H1 (cell line): Measurements from ENCODE around the gene MPP2. TPM values are rescaled to one million over a fixed set of nuclear protein-coding genes. Genes with fewer than 3 reads are reported as not detected.

Source experiments
- CHD2 ChIP-seq: IDR thresholded peaks from 2 replicates; pipeline ENCODE4 v1.6.1; 2012; ENCODE audit warnings: low read length, improper control_type of control experiment
- CTBP2 ChIP-seq: IDR thresholded peaks from 2 replicates; pipeline ENCODE4 v1.7.0; 2011; ENCODE audit warnings: borderline replicate concordance, mild to moderate bottlenecking, moderate library complexity, mixed read lengths, low read length; ENCODE audit not compliant: insufficient read depth, insufficient read length
- HDAC2 ChIP-seq, 2 experiments: fragments of 300-600 bp in 1 of 2; sonication (generic) in 1 of 2; IDR thresholded peaks; 2 replicates each; pipeline ENCODE4 v1.6.1; 2011 to 2012; ENCODE audit warnings: low read depth in 2 of 2, low read length in 2 of 2, mild to moderate bottlenecking in 2 of 2, moderate library complexity in 2 of 2, borderline replicate concordance in 1 of 2, inconsistent platforms in 1 of 2
- KDM1A ChIP-seq: fragments of 200-600, 300-600 bp; sonication (generic); IDR thresholded peaks from 2 replicates; pipeline ENCODE4 v1.7.1; 2016; ENCODE audit warnings: mild to moderate bottlenecking, low read length, borderline replicate concordance
- RFX5 ChIP-seq: IDR thresholded peaks from 2 replicates; pipeline ENCODE4 v1.6.1; 2011; ENCODE audit warnings: low read depth, low read length, improper control_type of control experiment, borderline replicate concordance
- RNF2 ChIP-seq: fragments of 200-900, 300-1000 bp; sonication (generic); IDR thresholded peaks from 2 replicates; pipeline ENCODE4 v1.7.1; 2016; ENCODE audit warnings: borderline replicate concordance, low read depth, mild to moderate bottlenecking, antibody characterized with exemption, low read length; ENCODE audit not compliant: poor library complexity, severe bottlenecking; ENCODE audit errors: missing control alignments
- polyA plus RNA-seq, 7 experiments: library from polyadenylated mRNA; depleted of rRNA in 3 of 7; stranded (reverse) in 5 of 7; unstranded in 2 of 7; fragments of >200 nt in 5 of 7; fragments of 200-250 nt in 2 of 7; gene quantifications; 1 replicate in 5 of 7; 2 replicates in 1 of 7; 4 replicates in 1 of 7; pipeline versions ENCODE4 v1.2.1 to v1.2.3, GENCODE V29; 2011 to 2013; ENCODE audit warnings: missing spikeins in 2 of 7, mixed read lengths in 2 of 7
- total RNA-seq: library from RNA; stranded (reverse); fragmentation: NEBNext Ultra II Directional; extraction: Animal tissue kit (Norgen Biotek cat#: 25700); gene quantifications from 2 replicates; pipeline ENCODE4 v1.2.1, GENCODE V29; 2021
- TF ChIP-seq, protein P1 (sequence below): fragments of 300-600 bp; sonication (generic); IDR thresholded peaks from 2 replicates; pipeline ENCODE4 v1.7.1; 2012; ENCODE audit warnings: low read length, moderate library complexity, mild to moderate bottlenecking, inconsistent platforms; ENCODE audit not compliant: insufficient replicate concordance
- TF ChIP-seq, protein P2 (sequence below): IDR thresholded peaks from 2 replicates; pipeline ENCODE4 v1.6.1; 2012; ENCODE audit warnings: low read length, inconsistent platforms

Gene MPP2
- total and polyA plus RNA-seq, 2 of the 8 experiments (the other 6 are each of a cell fraction or from before 2014, with no cell fraction given) = 30.9 to 34.1 TPM

- TF ChIP-seq, protein P1, sequence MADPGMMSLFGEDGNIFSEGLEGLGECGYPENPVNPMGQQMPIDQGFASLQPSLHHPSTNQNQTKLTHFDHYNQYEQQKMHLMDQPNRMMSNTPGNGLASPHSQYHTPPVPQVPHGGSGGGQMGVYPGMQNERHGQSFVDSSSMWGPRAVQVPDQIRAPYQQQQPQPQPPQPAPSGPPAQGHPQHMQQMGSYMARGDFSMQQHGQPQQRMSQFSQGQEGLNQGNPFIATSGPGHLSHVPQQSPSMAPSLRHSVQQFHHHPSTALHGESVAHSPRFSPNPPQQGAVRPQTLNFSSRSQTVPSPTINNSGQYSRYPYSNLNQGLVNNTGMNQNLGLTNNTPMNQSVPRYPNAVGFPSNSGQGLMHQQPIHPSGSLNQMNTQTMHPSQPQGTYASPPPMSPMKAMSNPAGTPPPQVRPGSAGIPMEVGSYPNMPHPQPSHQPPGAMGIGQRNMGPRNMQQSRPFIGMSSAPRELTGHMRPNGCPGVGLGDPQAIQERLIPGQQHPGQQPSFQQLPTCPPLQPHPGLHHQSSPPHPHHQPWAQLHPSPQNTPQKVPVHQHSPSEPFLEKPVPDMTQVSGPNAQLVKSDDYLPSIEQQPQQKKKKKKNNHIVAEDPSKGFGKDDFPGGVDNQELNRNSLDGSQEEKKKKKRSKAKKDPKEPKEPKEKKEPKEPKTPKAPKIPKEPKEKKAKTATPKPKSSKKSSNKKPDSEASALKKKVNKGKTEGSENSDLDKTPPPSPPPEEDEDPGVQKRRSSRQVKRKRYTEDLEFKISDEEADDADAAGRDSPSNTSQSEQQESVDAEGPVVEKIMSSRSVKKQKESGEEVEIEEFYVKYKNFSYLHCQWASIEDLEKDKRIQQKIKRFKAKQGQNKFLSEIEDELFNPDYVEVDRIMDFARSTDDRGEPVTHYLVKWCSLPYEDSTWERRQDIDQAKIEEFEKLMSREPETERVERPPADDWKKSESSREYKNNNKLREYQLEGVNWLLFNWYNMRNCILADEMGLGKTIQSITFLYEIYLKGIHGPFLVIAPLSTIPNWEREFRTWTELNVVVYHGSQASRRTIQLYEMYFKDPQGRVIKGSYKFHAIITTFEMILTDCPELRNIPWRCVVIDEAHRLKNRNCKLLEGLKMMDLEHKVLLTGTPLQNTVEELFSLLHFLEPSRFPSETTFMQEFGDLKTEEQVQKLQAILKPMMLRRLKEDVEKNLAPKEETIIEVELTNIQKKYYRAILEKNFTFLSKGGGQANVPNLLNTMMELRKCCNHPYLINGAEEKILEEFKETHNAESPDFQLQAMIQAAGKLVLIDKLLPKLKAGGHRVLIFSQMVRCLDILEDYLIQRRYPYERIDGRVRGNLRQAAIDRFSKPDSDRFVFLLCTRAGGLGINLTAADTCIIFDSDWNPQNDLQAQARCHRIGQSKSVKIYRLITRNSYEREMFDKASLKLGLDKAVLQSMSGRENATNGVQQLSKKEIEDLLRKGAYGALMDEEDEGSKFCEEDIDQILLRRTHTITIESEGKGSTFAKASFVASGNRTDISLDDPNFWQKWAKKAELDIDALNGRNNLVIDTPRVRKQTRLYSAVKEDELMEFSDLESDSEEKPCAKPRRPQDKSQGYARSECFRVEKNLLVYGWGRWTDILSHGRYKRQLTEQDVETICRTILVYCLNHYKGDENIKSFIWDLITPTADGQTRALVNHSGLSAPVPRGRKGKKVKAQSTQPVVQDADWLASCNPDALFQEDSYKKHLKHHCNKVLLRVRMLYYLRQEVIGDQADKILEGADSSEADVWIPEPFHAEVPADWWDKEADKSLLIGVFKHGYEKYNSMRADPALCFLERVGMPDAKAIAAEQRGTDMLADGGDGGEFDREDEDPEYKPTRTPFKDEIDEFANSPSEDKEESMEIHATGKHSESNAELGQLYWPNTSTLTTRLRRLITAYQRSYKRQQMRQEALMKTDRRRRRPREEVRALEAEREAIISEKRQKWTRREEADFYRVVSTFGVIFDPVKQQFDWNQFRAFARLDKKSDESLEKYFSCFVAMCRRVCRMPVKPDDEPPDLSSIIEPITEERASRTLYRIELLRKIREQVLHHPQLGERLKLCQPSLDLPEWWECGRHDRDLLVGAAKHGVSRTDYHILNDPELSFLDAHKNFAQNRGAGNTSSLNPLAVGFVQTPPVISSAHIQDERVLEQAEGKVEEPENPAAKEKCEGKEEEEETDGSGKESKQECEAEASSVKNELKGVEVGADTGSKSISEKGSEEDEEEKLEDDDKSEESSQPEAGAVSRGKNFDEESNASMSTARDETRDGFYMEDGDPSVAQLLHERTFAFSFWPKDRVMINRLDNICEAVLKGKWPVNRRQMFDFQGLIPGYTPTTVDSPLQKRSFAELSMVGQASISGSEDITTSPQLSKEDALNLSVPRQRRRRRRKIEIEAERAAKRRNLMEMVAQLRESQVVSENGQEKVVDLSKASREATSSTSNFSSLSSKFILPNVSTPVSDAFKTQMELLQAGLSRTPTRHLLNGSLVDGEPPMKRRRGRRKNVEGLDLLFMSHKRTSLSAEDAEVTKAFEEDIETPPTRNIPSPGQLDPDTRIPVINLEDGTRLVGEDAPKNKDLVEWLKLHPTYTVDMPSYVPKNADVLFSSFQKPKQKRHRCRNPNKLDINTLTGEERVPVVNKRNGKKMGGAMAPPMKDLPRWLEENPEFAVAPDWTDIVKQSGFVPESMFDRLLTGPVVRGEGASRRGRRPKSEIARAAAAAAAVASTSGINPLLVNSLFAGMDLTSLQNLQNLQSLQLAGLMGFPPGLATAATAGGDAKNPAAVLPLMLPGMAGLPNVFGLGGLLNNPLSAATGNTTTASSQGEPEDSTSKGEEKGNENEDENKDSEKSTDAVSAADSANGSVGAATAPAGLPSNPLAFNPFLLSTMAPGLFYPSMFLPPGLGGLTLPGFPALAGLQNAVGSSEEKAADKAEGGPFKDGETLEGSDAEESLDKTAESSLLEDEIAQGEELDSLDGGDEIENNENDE = no peak
- TF ChIP-seq CHD2 = no peak
- no peak for TF ChIP-seq CTBP2
- TF ChIP-seq RNF2 = no peak
- TF ChIP-seq HDAC2 (IDR thresholded peaks at IDR 0.05; ENCODE audit: borderline replicate concordance in 1 of 2, low read depth in 2 of 2, low read length in 2 of 2) = no peak
- no peak for TF ChIP-seq RFX5
- TF ChIP-seq KDM1A = no peak
- TF ChIP-seq, protein P2, sequence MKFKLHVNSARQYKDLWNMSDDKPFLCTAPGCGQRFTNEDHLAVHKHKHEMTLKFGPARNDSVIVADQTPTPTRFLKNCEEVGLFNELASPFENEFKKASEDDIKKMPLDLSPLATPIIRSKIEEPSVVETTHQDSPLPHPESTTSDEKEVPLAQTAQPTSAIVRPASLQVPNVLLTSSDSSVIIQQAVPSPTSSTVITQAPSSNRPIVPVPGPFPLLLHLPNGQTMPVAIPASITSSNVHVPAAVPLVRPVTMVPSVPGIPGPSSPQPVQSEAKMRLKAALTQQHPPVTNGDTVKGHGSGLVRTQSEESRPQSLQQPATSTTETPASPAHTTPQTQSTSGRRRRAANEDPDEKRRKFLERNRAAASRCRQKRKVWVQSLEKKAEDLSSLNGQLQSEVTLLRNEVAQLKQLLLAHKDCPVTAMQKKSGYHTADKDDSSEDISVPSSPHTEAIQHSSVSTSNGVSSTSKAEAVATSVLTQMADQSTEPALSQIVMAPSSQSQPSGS = no peak
Measured at GRCh38 chr17:43914451-43914850, 7.1 kb upstream of the MPP2 start (continued).
